HG03469 (cell line): ENCODE results near the gene FUT8.

Source experiments
- ATAC-seq: cut with Tn5 transposase; IDR thresholded peaks from one replicate; pipeline ENCODE4 v1.9.1; 2021; ENCODE audit warnings: mild to moderate bottlenecking, moderate library complexity, moderate number of reproducible peaks; ENCODE audit not compliant: unreplicated experiment

FUT8 gene

DNA sequence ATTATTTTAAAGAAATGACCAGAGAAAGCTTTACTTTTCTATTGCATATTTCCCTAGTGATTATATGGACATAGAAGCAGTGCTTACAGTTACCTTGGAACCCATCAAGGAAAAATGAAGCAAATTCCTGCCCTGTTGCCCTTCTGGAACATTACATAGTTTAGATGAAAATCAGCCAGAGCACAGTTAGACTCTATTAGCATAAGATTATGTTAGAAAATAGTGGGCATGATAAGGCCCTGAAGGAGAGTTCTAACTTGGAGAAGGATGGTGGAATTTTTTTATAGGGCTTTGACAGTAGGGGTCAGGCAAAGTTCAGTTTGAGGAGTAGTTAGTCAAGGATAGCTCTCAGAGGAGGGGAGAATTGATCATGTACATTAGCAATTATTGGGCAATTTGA is 74.3 kb downstream of the FUT8 start:
- ATAC-seq = no peak

DNA sequence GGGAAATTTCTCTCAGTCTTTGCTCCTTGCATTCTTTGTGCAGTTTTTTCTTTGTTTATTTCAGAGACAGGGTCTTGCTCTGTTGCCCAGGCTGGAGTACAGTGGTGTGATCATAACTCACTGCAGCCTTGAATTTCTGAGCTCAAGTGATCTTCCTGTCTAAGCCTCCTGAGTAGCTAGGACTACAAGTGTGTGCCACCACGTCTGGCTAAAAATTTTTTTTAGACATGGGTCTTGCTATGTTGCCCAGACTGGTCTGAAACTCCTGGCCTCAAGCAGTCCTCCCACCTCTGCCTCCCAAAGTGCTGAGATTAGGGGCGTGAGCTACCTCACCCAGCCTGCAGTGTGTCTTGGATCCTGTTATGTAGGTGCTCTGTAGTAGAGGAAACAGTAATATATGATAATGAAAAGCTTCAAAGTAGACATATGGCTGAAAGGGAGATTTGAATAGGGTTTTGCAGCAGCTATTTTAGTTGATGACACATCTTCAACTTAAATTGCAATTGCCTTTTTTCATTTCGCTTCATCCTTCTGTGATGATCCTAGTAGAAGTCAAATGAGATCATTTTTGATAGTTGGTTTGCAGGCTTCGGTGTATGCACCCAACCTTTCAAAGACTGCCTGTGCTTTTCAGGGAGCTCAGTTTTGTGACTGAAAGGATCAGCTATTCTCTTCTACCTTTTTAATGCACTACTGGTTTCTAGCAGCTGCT is 75.4 kb downstream of the FUT8 start:
- no peak for ATAC-seq

DNA sequence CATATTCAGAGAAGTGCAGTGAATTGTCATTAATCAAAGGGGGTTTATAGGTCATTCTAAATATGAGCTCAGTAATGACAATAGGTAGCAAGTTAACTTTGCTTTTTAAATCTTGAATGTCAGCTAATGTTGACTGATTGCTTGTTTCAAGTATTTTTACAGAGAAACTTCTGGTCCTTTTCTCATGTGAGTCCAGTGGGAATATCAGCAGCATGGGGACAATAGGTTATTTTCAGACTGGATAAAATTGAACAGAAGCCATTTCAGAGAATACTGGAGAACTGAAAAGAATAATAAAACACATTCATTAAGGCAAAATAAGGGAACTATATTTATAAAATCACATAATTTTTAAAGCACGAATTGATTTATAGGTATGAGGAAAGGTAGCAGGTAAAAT is 78.7 kb downstream of the FUT8 start:
- ATAC-seq = no peak

DNA sequence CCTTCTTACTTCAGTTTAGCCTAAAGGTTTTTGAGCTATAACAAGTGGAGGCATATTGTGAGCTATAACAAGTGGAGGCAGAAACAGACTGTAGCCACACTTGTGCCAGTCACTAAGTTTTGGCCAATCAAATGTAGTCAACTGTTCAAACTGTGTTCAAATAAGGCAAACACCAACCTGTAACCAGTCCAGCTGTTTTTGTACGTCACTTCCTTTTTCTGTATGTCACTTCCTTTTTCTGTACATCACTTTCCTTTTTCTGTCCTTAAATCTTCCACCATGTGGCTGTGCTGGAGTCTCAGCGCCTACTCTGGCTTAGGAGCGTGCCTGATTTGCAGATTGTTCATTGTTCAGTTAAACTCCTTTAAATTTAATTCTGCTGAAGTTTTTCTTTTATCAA is 79.7 kb downstream of the FUT8 start:
- no peak for ATAC-seq

DNA sequence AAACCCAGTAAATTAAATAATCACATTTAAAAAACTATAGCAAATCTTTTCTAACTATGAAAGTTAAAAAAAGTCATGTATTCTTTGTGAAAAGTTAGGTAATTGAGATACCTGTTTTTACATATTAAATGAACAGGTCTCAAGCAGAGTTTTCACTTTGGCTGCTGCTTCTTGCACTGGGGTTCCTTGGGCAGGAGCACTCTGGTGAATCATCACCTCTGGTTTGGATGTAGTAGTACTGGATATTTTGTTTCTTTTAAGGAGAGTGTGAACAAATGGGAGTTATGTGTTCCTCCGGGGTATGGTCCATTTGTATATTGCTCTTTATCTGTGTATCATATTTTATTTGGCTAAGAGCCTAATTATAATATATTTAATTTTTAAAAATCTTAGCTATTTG is 82.7 kb downstream of the FUT8 start:
- ATAC-seq = no peak

DNA sequence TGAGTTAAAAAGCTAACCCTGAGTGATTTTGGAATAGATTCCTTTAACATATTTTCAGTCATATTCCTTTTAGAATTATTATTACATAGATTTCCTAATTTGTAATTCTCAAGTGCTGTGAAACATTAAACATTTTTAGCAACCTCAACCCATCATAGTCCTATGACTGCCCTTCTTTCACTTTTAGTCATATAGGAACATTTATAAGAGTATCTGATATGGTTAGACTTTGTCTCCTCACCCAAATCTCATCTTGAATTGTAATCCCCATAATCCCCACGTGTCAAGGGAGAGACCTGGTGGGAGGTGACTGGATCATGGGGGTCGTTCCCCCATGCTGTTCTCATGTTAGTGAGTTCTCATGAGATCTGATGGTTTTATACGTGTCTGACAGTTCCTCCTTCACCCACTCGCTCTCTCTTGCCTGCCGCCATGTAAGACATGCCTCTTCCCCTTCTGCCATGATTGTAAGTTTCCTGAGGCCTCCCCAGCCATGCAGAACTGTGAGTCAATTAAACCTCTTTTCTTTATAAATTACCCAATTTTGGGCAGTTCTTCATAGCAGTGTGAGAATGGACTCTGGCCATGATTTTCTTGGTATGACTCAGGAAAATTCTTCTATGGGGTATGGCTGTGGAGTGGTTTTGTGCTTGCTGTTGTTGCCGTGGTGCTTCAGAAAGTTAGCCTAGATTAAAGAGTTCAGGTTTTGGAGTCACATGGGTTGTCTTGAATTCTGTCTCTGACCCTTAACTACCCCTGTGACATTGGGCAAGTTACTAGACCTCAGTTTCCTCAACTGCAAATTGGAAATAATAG is 83.9 kb downstream of the FUT8 start:
- no peak for ATAC-seq

DNA sequence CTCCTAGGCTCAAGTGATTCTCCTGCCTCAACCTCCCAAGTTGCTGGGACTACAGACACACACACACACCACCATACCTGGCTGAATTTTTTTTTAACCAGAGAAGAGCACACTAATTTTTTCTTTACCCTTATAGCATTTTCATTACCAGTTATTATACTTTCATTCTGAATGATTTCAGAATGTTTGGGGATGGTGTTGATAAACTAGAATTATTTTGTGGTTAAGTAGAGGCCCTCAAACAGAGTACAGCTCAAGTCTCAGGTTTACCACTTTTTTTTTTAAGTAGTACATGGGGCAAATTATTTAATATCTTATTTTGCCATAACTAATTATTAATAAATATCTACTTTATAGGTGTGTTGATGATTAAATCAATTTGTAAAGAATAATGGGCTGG is 86.6 kb downstream of the FUT8 start:
- ATAC-seq = no peak

DNA sequence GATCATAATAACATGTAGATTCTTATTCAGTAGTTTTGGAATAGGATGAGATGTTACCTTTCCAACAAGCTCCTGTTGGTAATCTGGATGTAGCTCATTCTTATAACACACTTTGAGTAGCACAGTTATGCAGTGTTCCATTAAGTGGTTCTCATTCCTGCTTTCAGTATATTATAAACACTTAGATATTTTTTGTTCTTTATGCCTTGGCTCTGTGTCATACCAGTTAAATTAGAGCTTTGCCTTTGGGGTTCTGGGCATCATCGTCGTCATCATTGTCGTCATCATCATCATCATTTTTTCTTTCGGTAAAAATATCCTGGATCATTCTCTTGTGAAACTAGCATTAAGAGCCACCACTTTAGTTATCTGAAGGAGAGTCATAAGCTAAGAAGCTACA is 87.5 kb downstream of the FUT8 start:
- ATAC-seq = no peak

DNA sequence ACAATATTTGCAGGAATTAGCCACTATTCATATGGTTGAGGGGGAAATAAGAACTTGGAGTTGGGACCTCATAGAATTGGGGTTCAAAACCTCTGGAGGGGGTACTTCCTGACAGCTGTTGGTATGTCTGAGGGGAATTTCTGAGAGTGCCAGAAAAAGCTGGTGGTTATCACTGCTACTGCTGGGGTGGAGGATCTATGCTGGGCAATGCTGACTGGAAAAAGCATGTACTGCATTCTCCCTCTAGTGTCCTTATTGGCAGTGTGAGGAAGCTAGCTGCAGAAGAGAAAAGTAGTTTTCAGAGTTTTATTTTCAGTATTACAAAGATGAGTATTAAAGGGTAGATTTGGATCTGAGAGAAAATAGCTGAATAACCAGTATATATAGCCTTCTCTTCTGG is 88.8 kb downstream of the FUT8 start:
- no peak for ATAC-seq

DNA sequence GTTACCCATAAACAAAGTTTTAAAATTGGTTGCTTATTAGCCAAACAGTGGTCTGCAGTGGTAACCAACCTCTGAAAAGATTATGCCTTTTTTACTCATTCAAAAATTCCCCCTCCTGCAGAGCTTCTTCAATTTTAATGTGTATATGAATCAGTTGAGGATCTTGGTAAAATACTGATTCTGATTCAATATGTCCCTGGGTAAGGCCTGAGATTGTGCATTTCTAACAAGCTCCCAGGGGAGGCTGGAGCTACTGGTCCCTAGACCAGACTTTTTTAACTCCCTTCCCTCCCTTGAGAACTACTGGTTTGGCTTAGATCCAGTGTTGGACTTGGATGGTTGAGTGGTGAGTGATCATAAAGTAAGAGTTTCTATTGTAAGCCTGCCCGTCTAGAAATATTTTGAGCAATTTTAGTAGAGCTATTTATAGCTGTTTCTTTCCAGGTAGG is 90.2 kb downstream of the FUT8 start:
- ATAC-seq = no peak

DNA sequence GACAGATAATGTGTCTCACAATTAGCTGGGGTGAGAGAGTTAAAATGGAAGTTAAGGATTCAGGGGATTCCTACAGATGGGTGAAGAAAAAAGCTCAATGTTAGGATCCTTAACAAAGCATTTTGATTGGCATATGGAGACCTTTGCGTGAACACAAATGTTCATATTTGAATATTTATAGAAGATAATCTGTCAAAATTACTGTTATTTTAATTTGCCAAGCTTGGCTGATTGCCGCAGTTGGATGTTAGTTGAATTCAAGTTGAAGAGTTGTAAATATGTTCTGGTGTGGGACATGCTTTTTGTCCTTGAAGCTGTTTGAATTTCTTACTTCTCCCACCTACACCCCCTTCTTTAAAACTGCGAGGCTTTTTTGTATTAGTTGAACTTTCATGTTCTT is 91.2 kb downstream of the FUT8 start:
- no peak for ATAC-seq

DNA sequence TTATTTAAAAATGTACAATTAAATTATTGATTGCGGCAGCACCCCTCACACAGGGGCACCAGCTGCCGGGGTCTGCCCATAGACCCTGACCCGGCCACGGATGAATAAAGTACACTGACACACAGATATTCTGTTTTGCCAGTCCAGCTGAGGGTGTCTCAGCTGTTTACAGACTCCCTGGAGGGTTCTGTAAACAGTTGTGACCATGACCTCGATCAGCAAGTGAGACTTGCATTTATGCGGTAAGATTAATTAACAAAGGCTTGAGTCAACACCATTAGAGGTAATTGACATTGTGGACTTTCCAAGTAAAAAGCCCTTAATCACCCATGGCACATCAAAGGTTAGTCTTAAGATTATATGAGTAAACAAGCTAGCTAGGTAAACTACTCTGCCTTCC is 94.3 kb downstream of the FUT8 start:
- ATAC-seq = no peak

DNA sequence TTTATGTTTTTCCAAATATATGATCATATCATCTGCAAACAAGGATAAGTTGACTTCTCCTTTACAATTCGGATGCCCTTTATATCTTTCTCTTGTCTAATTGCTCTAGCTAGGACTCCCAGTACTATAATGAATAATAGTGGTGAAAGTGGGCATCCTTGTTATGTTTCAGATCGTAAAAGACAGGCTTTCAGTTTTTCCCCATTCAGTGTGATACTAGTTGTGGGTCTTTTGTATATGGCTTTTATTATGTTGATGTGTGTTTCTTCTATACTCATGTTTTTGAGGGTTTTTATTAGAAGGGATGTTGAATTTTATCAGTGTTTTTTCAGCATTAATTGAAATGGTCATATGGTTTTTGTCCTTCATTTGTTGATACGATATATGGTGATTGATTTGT is 97.3 kb downstream of the FUT8 start:
- no peak for ATAC-seq

DNA sequence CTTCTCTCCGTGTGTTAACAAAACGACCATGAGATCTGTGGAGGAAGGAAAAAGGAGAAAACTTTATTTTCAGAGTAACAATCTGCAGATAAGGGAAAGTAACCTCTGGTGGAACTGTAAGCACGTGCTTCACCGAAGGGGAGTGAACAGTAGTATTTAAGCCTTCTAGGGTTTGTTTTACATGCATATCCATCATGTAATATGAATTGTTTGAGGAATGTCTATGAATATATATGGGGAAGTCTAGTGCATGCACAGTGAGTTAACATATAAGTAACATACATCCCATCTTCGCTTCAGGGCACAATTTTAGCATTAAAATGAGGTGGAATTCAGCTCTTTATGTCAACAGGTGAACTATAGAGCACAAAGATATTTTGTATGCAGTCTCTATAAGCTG is 101.1 kb downstream of the FUT8 start:
- no peak for ATAC-seq

DNA sequence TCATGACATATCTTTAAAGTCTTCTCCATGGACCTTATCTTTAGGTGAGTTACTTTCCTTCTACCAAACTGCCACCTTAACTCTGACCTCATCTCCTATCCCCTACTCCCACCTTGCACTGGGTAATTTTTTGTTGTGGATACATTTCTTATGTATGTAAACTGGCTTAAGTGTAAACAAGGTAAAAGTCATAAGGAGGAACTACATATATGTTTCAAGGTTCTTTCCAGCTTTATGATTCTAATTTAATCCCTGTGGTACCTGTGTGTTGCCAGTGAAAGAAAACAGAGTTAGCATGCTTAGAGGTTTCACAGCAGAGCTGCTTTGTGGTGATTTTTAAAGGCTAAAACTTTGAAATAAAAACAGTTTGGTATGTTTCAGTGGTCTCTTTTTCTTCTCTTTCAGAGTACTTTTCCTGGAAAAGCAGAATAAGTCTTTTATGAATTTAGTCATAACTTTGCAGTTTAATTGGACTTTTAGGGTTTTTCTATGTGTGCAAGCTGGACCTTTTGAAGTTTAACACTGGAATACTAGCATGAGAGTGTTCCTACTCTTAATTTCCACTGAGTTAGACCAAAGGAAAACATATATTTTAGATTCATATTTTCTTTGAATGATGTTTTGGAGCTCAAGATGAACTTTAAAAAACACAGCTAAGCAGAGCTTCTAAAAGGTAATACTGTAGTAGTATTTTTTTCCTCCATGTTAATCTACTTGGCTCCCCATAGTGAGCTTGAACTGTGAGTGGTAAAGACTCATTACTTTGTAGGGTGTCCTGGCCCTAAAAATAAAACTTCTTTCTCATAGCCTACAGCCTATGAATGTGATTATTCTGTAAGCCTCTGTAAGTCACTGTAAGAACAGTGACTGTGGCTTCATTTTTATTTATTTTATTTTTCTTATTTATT is 105.4 kb downstream of the FUT8 start:
- no peak for ATAC-seq

DNA sequence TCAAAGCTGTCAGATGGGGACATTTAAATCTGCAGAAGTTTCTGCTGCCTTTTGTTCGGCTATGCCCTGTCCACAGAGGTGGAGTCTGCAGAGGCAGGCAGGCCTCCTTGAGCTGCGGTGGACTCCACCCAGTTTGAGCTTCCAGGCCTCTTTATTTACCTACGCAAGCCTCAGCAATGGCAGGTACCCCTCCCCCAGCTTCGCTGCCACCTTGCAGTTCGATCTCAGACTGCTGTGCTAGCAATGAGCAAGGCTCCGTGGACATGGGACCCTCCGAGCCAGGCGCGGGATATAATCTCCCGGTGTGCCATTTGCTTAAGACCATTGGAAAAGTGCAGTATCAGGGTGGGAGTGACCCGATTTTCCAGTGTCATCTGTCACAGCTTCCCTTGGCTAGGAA is 115.5 kb downstream of the FUT8 start:
- ATAC-seq = no peak

DNA sequence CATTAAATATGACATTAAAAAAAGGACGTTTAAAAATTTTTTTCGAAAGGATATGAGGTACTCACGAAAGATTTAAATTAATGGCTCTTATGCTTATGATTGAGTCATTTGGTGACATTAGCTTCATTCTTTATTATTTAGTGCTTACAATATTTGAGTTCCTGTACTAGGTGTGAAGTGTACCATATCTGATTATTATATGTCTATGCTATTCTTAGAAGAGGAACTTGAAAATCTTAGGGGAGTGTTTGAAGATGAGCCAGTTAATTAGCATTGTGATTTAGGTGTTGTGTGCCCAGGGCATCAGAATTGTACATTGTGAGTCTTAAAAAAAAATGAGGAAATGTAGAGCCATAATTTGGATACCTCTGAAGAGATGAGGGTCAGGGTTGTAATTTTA is 118.6 kb downstream of the FUT8 start:
- ATAC-seq = no peak

DNA sequence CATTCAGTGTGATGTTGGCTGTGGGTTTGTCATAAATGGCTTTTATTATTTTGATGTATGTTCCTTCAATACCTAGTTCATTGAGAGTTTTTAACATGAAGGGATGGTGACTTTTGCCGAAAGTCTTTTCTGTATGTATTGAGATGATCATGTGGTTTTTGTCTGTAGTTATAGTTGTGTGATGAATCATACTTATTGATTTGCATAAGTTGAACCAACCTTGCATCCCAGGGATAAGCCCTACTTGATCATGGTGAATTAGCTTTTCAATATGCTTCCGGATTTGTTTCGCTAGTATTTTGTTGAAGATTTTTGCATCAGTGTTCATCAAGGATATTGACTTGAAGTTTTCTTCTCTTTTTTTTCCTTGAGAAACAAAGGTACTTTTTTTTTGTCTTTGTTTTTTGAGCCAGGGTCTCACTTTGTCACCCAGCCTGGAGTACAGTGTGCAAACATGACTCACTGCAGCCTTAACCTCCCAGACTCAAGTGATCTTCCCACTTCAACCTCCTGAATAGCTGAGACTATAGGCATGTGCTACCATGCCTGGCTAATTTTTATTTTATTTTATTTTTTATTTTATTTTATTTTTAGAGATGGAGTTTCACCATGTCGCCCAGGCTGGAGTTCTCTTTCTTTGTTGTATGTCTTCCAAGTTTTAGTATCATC is 121.3 kb downstream of the FUT8 start:
- no peak for ATAC-seq

DNA sequence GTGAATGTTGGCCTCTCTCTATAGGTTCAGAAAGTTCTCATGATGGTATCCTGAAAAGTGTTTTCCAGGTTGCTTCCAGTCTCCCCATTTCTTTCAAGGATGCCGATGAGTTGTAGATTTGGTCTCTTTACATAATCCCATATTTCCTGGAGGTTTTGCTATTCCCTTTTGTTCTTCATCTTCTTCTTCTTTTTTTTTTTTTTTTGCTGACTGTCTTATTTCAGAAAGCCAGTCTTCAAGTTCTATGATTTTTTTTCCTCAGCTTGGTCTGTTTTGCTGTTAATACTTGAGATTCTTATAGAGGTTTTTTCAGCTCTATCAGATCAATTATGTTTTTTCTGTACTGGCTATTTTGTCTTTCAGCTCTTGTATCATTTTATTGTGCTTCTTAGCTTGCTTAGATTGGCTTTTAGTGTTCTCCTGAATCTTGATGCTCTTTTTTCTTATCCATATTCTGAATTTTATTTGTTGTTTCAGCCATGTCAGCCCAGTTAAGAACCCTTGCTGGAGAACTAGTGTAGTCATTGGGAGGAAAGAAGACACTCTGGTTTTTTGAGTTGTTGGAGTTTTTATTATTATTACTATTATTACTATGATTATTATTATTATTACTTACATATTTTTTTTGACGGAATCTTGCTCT is 124.4 kb downstream of the FUT8 start:
- ATAC-seq = no peak

DNA sequence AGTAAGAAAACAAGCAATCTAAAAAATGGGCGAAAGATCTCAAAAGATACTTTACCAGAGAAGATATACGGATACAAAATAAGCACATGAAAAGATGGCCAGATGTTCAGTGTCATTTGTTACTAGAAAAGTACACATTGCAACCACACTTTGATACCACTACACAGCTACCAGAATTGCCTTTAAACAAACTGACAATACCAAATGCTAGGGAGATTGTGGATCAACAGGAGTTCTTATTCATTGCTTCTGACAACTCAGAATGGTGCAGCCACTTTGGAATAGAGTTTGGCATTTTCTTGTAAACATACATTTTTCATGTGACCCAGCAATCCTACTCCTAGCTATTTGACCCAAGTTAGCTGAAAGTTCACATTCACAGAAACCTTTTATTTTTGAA is 136.3 kb downstream of the FUT8 start:
- ATAC-seq = no peak
